Thyroid gland (tissue), 4 donors: ENCODE results near the gene DVL1.

ENCODE experiments used
- POLR2A ChIP-seq, 2 donors: fragments of 450-650 bp; IDR thresholded peaks; one replicate each; pipeline ENCODE4 v1.6.1; 2017; ENCODE audit warnings: antibody characterized with exemption in 2 of 2, mild to moderate bottlenecking in 2 of 2, moderate library complexity in 1 of 2
- TF ChIP-seq, protein P1 (sequence below), 6 experiments: fragments of 200-600 bp in 3 of 6; fragments of 450-650 bp in 3 of 6; sonication (generic) in 3 of 6; IDR thresholded peaks; one replicate each; pipeline ENCODE4 v1.5.1; 2016 to 2019; ENCODE audit warnings: antibody characterized with exemption in 6 of 6, mild to moderate bottlenecking in 2 of 6, inconsistent platforms in 1 of 6, moderate library complexity in 1 of 6

DNA sequence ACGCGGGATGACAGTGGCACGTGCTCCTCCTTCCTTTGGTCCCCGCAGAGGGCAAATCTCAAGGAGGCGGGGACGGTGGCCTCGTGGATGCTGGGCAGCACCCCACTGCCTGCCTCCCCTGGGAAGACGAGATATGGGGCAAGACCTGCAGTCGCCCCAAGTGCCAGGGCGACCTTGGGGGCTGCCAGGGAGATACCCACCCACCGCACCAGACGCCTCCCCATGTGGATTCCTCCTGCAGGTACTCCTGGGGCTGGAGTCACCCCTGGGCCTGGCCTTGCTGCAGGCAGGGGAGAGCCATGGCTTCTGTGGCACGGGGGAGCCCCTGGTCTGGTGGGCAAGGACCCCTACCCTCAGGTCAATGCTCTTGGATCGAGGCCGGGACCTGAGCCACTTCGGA lies 31.6 kb upstream of the DVL1 start:
- TF ChIP-seq, protein P1, sequence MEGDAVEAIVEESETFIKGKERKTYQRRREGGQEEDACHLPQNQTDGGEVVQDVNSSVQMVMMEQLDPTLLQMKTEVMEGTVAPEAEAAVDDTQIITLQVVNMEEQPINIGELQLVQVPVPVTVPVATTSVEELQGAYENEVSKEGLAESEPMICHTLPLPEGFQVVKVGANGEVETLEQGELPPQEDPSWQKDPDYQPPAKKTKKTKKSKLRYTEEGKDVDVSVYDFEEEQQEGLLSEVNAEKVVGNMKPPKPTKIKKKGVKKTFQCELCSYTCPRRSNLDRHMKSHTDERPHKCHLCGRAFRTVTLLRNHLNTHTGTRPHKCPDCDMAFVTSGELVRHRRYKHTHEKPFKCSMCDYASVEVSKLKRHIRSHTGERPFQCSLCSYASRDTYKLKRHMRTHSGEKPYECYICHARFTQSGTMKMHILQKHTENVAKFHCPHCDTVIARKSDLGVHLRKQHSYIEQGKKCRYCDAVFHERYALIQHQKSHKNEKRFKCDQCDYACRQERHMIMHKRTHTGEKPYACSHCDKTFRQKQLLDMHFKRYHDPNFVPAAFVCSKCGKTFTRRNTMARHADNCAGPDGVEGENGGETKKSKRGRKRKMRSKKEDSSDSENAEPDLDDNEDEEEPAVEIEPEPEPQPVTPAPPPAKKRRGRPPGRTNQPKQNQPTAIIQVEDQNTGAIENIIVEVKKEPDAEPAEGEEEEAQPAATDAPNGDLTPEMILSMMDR (IDR thresholded peaks at IDR 0.05), result no peak
- no peak for TF ChIP-seq POLR2A (IDR thresholded peaks at IDR 0.05)
